ENCODE measurements around the gene CHKA. TPM values are rescaled to one million over a fixed set of nuclear protein-coding genes. Genes with fewer than 3 reads are reported as not detected.

Gene CHKA
- polyA plus RNA-seq, 1 of the 3 experiments (the other 2 are of a cell fraction): 12.3 TPM

DNA sequence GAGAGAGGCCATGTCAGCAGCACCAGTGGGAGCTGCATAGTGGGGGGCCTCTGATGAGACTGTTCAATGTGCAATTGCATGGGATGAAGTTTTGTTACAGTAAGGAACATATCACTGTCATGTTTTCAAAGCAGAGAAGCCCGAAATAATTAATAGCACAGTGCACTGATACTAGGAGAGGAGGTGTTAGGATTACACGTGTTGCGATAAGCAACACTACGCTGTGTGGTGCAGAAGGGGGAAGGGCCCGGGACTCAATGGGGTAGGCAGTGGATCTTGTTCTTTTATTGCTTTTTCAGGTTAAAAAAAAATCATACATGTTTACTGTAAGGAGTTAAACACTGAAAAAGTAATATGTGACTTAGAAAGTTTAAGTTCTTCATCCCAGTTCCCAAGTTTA lies 53.2 kb downstream of the CHKA start:
- 92% methylated on average over 5 of the region's 5 CpGs for WGBS (ENCODE audit: low lambda C conversion rate)
- Histone ChIP-seq H2AFZ (ENCODE audit: low read depth) (no peak overlapping the region), H3K36me3 (replicated peaks in 1 of 2; ENCODE audit: control insufficient read depth in 1 of 2, insufficient read depth in 2 of 2, low read length in 1 of 2) (peaks cover 20 to 43% of the 10 kb centered on the region in 2 experiments), H3K9me3 (no peaks in the 10 kb centered on the region), H3K9ac (no peak overlapping the region), H3F3A (replicated peaks; ENCODE audit: insufficient read depth) (no peaks in the 10 kb centered on the region), H3K4me3 (ENCODE audit: low read depth in 2 of 2, low read length in 1 of 2) (no peak overlapping the region), H3K27ac (ENCODE audit: low read depth in 2 of 2, low read length in 1 of 2) (no peak overlapping the region), H3K4me2 (no peak overlapping the region), H4K20me1 (ENCODE audit: insufficient read depth) (no peaks in the 10 kb centered on the region), H3K27me3 (ENCODE audit: insufficient read depth) (no peaks in the 10 kb centered on the region), H3K79me2 (ENCODE audit: insufficient read depth) (no peaks in the 10 kb centered on the region), H3K9me2 (no peaks in the 10 kb centered on the region), H3K4me1 (ENCODE audit: control insufficient read depth in 1 of 2, insufficient read depth in 2 of 2, low read depth in 1 of 2, low read length in 1 of 2) (no peaks in the 10 kb centered on the region)
- DNase-seq: no peak
- ChIA-PET CTCF (no interaction called here), POLR2A (no interaction called here)
- TF ChIP-seq GABPA (IDR thresholded peaks at IDR 0.05; ENCODE audit: low read depth) (no peak), RXRA (IDR thresholded peaks at IDR 0.05; ENCODE audit: borderline replicate concordance, low read depth) (no peak), MXI1 (IDR thresholded peaks at IDR 0.05; ENCODE audit: low read depth, low read length) (no peak), RAD21 (IDR thresholded peaks at IDR 0.05; ENCODE audit: low read length) (no peak), RCOR1 (IDR thresholded peaks at IDR 0.05; ENCODE audit: low read length) (no peak), SMC3 (IDR thresholded peaks at IDR 0.05; ENCODE audit: low read depth, low read length) (no peak), GATA2 (CRISPR knock-in tag; IDR thresholded peaks at IDR 0.05) (no peak), TEAD4 (IDR thresholded peaks at IDR 0.05; ENCODE audit: borderline replicate concordance, insufficient read depth) (no peak), NRF1 (IDR thresholded peaks at IDR 0.05; ENCODE audit: low read depth, low read length) (no peak), NFIC (IDR thresholded peaks at IDR 0.05; ENCODE audit: borderline replicate concordance) (no peak), SIN3A (IDR thresholded peaks at IDR 0.05; ENCODE audit: borderline replicate concordance, low read depth, low read length) (no peak), JUND (IDR thresholded peaks at IDR 0.05) (no peak), YY1 (IDR thresholded peaks at IDR 0.05; ENCODE audit: low read depth) (no peak), FOXM1 (IDR thresholded peaks at IDR 0.05; ENCODE audit: low read depth) (no peak), EP300 (IDR thresholded peaks at IDR 0.05; ENCODE audit: borderline replicate concordance in 1 of 2, low read depth in 1 of 2, low read length in 1 of 2) (no peak)
- TF ChIP-seq, protein P1, sequence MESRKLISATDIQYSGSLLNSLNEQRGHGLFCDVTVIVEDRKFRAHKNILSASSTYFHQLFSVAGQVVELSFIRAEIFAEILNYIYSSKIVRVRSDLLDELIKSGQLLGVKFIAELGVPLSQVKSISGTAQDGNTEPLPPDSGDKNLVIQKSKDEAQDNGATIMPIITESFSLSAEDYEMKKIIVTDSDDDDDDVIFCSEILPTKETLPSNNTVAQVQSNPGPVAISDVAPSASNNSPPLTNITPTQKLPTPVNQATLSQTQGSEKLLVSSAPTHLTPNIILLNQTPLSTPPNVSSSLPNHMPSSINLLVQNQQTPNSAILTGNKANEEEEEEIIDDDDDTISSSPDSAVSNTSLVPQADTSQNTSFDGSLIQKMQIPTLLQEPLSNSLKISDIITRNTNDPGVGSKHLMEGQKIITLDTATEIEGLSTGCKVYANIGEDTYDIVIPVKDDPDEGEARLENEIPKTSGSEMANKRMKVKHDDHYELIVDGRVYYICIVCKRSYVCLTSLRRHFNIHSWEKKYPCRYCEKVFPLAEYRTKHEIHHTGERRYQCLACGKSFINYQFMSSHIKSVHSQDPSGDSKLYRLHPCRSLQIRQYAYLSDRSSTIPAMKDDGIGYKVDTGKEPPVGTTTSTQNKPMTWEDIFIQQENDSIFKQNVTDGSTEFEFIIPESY (IDR thresholded peaks at IDR 0.05; ENCODE audit: borderline replicate concordance, low read depth): no peak
- TF ChIP-seq, protein P2, sequence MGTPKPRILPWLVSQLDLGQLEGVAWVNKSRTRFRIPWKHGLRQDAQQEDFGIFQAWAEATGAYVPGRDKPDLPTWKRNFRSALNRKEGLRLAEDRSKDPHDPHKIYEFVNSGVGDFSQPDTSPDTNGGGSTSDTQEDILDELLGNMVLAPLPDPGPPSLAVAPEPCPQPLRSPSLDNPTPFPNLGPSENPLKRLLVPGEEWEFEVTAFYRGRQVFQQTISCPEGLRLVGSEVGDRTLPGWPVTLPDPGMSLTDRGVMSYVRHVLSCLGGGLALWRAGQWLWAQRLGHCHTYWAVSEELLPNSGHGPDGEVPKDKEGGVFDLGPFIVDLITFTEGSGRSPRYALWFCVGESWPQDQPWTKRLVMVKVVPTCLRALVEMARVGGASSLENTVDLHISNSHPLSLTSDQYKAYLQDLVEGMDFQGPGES (IDR thresholded peaks at IDR 0.05; ENCODE audit: low read depth, low read length): no peak
- TF ChIP-seq, protein P3, sequence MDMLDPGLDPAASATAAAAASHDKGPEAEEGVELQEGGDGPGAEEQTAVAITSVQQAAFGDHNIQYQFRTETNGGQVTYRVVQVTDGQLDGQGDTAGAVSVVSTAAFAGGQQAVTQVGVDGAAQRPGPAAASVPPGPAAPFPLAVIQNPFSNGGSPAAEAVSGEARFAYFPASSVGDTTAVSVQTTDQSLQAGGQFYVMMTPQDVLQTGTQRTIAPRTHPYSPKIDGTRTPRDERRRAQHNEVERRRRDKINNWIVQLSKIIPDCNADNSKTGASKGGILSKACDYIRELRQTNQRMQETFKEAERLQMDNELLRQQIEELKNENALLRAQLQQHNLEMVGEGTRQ (IDR thresholded peaks at IDR 0.05; ENCODE audit: borderline replicate concordance, low read depth, low read length): no peak
- TF ChIP-seq, protein P4, sequence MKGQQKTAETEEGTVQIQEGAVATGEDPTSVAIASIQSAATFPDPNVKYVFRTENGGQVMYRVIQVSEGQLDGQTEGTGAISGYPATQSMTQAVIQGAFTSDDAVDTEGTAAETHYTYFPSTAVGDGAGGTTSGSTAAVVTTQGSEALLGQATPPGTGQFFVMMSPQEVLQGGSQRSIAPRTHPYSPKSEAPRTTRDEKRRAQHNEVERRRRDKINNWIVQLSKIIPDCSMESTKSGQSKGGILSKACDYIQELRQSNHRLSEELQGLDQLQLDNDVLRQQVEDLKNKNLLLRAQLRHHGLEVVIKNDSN (IDR thresholded peaks at IDR 0.05; ENCODE audit: borderline replicate concordance, low read depth): no peak
- TF ChIP-seq, protein P5, sequence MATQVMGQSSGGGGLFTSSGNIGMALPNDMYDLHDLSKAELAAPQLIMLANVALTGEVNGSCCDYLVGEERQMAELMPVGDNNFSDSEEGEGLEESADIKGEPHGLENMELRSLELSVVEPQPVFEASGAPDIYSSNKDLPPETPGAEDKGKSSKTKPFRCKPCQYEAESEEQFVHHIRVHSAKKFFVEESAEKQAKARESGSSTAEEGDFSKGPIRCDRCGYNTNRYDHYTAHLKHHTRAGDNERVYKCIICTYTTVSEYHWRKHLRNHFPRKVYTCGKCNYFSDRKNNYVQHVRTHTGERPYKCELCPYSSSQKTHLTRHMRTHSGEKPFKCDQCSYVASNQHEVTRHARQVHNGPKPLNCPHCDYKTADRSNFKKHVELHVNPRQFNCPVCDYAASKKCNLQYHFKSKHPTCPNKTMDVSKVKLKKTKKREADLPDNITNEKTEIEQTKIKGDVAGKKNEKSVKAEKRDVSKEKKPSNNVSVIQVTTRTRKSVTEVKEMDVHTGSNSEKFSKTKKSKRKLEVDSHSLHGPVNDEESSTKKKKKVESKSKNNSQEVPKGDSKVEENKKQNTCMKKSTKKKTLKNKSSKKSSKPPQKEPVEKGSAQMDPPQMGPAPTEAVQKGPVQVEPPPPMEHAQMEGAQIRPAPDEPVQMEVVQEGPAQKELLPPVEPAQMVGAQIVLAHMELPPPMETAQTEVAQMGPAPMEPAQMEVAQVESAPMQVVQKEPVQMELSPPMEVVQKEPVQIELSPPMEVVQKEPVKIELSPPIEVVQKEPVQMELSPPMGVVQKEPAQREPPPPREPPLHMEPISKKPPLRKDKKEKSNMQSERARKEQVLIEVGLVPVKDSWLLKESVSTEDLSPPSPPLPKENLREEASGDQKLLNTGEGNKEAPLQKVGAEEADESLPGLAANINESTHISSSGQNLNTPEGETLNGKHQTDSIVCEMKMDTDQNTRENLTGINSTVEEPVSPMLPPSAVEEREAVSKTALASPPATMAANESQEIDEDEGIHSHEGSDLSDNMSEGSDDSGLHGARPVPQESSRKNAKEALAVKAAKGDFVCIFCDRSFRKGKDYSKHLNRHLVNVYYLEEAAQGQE (IDR thresholded peaks at IDR 0.05; ENCODE audit: low read depth, low read length): no peak

Measured in SK-N-SH (cell line).